GM19452 (cell line): ENCODE data around the gene CCM2.

Experiments
- ATAC-seq: cut with Tn5 transposase; IDR thresholded peaks from one replicate; pipeline ENCODE4 v1.9.1; 2021; ENCODE audit not compliant: unreplicated experiment

Gene CCM2

DNA sequence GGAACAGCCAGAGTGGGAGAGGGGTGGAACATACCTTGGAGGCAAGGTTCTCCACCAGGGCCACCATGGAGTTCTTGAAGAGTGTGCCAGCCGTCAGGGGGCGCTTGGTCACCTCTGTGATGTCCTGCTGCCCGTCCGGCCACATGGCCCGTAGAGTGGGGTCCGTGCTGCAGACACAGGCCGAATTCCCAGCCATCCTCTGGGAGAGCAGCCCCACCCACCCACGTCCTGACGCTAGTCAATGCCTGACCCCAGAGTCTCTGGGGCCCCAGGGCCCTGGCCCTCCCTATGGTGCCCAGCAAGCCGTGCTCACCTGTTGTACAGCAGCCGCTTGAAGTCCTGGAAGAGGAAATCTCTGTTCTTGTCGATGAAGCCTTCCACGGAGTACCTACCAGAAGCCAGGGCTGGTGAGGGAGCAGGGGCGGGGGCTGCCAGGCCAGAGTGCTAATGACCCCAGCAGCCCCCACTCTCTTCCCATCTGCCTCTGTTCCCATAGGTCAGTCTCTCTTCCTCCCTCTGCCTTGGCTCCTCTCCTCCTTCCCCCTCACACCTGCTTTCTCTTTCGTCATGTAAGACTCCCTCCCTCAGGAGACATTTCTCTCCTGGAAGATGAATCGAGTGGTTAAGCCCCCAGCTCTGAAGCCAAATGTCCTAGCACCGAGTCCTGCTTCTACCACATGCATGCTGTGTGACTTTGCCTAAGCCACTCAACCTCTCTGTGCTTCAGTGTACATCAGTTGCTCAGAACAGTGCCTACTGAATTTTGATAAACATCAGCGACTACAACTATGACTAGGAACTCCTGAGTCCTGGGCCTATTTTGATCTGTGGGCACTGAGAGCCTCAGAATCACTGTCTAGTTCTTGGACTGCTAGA lies 32.2 kb upstream of the CCM2 start:
- ATAC-seq = no peak

DNA sequence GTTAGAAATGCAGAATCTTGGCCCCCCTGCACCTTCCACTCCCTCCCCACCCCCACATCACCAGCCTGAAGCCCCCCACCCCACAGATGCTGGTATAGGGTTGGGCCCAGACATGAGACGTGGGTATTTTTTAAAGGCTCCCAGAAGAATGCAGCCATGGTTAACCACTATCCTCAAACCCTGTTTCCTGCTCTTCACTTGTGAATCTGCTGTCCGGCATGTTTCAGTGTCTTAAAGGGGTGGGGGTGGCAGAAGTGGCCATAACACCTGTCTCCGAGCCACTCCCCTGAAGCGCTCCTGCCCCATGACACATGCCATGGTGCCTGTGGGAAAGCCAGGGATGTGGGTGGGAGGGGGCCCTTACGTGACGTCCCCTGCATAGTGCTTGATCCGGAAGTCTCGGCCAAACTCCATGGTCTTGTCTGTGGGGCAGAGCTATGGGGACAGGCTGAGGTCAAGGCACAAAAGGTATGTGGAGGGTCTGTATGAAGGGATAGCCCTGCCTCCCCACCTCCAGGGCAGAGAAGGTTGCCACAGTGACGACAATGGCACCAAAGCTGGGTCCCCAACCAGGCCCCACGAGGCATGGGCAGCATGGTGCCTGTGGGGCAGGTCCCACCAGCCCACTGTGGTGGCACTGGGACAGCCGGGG lies 30.8 kb upstream of the CCM2 start:
- no peak for ATAC-seq

DNA sequence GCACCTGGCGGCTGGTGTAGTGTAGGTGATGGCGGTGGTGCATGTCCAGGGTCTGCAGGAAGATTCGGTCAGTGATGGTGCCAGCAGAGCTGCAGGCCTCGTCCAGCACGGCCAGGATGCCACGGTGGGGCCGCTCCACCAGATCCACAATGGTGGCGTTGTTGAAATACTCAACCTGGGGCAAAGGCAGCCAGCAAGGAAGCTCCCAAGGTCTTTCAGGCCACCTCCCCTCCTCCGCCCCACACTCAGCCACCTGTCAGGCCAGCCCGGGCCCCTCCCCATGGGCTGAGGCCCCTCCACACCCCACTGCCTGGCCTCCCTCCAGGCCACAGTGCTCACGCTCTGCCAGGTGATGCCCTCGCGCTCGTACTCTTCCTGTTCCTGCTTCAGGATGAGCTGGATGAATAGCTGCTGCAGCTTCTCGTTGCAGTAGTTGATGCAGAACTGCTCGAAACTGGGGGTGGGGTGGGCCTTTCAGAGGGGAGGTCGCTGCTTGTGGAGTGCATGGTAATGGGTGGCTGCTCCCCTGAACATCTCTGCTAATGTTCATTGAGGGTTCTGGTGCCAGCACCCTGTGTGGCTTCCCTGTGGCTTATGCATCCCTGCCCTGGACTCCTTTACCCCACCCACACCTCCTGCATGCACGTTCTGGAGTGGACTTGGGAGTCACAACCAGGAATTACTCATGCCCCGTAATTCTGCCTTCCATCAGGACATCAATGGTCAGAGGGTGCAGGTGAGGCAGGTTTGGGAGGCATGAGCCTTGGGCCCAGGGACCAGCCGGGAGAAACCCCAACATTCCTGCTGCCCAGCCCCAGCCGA lies 30.1 kb upstream of the CCM2 start:
- ATAC-seq = no peak

DNA sequence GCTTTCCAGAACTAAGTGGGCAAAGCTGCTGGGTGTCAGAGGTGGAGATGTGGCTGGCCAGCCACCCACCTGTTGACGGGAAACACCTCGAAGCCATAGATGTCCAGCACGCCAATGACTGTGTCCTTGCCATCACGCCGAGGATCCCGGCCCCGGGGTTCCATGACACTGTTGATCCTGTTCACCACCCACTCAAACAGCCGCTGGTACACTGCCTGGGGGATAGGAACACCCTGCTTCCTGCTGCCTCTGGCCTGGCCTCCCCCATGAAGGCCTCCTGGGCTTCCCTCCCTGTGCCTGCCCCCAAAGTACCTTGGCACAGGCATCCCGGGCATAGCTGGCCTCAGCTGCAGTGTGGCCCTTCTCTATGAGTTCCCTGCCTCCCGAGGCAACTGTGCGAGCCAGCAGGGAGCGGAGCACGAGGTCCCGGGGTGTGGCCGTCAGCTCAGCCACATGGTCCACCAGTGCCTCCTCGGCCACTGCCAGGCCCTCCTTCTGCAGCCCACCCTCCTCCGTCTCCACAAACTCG lies 29.4 kb upstream of the CCM2 start:
- ATAC-seq = no peak

DNA sequence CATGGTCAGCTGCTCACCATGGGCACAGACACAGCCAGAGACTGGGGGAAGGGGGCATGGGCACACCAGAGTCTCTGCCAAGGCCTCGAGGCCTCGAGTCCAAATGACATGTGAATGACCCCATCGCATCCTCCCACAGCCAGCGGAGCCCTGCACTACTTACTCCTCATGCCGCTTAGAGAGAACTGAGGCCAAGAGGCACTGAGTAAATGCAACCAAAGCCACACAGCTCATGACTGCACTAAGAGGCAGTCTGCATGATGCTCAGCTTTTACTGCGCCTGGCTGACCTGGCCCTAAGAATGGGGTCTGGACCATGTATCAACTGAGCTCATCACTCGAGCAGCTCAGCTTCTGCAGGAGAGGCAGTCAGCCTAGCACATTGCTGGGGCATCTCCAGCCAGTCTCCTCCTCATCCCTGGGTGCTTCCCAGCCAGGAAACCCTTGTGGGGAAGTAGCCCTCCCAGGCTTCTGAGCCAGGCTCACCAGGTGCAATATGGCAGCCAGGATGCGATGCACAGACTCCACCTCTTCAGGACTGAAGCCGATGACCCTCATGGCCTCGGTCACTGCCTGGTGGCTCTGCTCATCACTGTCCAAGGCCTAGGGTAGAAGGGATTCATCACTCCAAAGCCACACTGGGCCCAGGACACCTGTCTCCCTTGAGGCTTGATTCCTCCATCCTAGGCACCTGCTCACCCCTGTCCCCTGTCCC lies 28.7 kb upstream of the CCM2 start:
- ATAC-seq = no peak

DNA sequence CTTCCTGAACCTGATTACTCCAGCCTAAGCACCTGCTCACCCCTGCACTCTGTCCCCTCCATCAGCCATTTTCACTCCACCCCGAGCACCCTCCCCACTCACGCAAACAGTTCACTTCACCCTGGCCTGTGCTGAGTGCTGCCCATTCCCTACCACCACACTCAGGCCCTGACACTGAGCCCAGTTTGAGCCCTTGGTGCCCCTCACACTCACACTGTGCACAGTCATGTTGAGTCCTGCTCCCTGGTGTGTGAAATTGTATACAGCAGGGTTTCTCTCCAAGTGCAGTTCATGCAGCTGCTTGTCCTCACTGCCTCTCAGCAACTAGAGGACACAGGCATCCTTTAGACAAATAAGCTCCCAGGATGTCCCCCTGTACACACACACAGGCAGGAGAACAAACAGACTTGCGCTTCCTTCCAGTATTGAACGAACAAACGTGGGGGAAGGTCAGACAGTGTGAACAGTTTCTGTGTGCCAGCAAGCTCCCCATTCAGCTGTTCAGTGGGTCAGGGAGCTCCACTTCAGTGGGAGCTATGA lies 28.0 kb upstream of the CCM2 start:
- ATAC-seq = no peak

DNA sequence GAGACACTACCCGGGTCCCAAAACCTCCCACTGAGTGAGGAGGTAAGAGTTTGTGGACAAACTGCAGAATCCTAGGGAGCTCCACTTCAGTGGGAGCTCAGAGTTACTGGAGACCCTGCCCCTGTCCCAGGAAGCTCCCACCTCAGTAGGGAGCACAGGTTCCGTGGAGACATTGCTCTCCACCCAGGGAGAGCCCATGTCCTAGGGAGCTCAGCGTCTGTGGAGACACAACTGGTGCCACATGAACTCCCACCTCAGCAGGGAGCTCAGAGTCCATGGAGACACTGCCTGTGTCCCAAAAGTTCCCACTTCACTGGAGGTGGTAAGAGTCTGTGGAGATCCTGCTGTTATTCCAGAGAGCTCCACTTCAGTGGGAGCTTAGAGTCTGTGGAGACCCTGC lies 27.4 kb upstream of the CCM2 start:
- no peak for ATAC-seq

DNA sequence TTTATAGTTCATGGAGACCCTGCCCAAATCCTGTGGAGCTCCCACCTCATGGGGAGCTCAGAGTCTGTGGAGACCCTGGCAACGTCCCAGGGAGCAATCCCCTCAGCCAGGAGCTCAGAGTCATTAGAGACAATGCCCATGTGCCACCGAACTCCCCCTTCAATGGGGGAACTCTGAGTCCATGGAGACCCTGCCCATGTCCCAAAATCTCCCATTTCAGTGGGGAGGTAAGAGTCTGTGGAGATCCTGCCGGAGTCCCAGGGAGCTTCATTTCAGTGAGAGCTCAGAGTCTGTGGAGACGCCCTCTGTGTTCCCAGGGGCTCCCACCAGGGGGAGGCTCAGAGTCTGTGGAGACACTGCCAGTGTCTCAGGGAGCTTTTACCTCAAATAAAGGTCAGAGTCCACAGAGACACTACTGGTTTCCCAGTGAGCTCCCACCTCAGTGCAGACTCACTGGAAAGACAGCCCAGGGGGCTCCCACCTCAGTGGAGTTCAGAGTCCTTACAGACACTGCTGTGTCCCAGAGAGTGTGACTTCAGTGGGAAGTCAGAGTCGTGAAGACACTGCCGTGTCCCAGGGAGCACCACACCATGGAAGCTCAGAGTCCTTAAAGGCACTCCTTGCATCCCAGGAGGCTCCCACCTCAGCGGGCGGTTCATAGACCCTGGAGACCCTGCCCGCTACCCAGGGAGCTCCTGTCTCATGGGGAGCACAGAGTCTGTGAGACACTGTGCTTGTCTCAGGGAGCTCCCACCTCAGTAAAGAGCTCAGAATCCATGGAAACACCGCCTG lies 26.2 kb upstream of the CCM2 start:
- ATAC-seq = no peak

DNA sequence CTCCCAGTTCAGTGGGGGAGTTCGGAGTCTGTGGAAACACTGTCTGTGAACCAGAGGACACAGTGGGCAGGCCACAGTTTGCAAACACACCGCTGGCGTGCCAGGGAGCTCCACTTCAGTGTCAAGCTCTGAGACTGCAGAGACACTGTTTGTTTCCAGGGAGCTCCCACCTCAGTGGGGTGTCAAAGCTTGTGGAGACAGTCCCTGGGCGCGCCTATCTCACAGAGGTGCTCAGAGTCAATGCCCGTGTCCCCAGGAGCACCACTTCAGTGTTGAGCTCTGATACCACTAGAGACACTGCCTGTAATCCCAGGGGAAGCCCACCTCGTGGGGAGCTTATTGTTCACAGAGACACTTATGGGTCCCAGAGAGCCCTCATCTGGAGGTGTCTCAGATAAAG lies 25.5 kb upstream of the CCM2 start:
- no peak for ATAC-seq

DNA sequence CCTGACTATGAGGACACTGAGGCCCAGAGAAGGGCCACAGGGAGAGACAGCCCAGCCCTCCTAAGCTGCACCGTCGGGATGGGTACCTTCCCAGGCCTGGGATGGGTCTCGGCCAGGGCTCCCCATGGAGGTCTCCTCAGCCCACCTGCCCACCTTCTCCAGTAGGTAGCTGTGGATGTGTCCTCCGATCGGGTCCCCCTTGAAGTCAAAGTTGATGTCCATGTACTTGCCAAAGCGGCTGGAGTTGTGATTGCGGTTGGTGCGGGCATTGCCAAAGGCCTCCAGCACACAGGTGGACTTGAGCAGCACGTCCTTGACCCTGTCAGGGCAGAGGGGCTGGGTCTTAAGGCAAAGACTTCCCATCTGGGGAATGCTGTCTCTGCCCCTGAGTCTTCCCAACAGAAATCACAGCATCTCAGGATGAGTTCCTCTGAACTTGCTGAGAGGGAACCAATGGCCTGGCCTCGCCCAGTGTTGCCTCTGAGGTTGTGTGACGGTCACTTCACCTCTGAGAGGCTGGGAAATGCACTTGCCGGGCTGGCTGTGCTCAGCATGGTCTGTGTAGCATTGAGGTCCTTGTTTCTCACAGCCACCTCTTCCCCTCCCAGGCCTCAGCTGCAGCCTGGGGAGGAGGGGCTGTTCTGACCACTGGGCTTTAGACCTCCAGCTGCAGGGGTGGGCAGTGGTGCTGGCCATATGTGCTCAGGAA lies 24.5 kb upstream of the CCM2 start:
- no peak for ATAC-seq

DNA sequence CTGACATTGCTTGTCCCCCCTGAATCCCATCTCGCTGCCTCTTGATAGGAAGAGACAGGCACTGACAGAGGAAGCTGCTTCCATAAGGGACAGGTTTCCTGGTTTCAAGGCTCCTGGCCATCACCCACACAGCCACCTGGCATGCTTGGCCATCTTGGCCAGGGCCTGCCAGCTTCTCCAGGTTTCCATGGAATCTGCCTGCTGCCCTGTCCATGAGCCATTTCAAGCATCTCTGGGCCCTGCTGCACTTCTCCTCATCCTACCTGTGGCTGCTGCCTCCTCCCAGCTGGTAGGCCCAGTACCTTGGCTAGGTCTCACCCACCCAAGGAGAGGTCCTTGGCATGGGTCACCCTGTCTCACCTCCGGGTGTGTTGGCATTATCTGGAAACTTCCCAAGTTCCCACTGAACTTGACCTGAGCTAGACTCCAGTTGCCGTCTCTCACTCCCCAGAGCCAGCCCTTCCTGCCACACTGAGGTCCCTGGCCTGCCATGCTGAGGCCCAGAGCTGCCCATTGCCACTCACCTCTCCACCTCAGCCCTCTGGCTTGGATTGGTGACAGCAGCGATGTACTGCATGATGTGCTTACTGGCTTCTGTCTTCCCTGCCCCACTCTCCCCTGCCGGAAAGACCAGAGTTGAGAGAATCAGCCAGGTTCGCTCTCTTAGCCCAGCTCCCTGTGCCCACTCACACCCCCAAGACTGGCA lies 23.8 kb upstream of the CCM2 start:
- ATAC-seq = no peak

DNA sequence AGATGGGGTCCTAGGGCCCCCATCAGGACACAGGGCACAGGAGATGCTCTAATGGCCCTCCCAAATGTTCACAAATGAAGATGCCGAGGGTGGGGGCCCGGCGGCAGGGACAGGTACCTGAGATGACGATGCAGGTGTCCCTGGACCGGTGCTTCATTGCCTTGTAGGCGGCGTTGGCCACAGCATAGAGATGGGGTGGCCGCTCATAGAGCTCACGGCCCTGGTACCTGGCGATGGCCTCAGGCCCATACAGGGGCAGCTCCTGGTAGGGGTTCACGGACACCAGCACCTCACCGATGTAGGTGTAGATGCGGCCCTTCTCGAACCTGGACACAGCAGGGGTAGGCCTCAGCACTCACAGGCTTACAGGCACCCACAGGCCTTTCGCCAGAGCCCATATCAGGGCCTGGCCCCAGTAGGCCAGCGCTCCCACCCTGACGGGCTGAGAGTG lies 23.2 kb upstream of the CCM2 start:
- ATAC-seq = no peak

DNA sequence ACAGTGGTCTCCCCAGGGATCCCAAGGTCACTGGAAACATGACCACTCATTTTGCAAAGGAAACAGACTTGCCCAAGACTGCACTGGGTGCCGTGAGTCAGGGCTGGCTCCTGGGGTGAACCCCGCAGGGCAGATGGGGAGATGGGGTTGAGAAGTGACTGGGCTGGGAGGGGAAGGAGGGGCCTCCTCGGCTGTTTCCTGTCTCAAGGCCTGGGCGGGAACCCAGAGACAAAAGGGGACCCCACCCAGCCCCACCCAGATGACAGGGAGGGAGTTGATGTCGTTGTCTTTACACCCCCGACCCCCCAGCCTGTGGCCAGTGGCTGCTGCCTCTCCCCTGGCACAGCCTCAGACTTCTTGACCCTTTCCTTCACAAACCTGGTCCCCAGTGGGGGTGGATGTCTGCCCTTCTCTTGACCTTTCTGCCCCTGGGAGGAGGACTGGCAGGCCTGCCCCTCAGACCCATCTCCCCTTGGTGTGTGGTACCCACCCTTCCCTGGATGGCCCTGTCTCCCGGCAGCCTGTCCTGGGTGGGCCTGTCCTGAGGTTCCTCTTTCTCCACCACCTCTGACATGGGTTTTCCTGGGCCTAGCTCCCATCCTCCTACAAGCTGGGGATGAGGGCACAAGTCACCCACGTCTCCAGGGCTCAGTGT lies 22.6 kb upstream of the CCM2 start:
- no peak for ATAC-seq

DNA sequence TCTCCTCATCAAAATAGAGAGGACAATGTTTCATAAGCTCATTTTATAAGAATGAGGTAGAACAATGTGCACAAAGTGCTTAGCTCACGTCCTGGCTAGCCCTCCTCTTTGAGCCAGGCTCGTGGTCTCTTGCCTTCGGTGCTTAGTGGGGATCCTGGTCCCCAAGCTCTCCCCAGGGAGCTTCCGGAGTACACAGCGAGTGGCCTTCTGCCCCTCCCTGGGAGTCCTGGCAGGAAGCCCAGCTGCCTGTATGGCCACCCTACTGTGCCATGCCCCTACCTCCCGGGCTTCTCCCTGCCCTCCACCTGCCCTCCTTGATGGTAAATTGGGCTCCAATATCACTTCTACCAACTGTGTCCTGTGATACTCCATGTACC lies 22.1 kb upstream of the CCM2 start:
- ATAC-seq = no peak

DNA sequence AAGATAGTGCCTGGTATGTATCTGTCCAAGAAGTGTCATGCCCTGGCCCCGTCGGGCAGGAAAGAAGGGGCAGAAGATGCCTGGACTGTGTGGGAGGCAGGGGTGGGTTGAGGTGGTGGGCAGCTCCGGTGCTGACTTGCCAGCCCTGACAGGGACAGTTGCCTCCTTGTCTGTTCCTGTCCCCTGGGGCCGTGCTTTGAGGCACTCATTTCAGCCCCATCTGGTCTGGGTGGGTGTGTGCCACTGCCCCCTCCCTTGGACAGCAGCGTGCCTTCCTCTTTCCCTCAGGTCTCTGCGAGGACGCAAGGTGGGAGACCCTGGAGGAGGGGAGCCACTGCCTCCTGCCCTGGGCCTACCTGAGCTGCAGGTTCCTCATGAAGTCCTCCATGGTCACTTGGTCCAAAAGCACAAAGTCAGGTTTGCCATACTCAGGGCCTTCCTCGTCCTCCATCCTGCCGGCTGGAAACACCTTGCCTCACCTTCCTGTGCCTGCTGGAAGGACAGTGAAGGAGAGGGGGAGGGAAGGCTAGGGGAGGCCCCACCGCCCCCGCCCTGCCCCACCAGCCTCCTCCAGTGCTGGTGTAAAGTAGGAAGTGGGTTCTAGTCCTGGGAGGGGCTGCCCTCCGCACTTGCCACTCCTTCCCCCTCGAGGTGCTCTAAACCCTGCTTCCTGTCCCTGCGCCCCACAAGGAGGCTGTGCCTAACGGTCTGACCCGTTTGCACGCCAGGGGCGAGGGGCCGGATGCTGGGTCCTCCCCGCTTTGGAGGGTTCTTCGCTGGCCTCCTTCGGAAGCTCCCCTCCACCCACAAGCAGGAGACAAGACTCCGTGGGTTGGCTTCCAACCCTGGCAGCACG lies 21.3 kb upstream of the CCM2 start, which contains the start of gene MYO1G:
Gene MYO1G, minus strand, starts transcription at position 505 of the 856 bp plus-strand sequence. Its CDS starts 54 bp downstream, at position 451.
- ATAC-seq = peak; percentile 63

DNA sequence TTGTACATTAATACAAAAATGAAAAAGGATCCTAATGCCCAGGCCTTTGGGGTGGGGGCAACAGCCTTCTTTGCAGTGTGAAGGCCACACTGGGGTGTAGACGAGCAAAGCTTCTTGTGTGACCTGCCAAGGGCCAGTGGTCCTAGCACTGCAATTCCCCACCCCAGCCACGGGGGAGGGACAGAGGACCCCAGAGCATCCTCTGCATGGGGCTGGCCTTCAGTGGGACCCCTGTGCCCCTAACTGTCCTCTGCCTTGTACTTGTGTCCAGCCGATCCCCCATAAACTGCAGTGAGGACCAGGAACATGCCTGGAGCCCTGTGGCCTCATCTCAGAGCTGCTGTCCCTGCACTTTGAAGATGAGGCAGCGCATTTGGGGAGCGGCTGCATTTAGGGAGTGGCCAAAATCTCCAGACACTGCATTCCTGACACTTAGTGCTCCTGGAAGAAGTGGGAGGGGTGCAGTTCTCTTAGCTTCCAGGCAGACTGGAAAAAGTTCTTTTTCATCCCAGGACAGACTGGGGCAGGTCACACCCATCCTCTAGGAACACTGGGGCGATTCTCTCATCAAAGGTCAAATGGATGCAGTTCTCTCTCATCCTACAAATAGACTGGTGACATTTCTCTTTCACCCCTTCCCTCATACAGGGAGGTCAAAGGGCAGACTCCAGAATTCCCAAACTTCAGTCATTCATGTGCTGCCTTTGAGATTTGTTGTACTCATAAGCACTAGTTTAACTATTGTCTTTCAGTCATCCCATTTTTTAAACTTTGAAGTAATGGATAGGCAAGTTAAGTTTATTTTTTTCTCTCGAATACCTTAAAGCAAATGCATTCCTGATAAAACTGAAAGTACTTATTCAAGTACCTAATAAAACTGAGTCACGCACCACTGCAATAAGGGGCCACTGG lies 20.3 kb upstream of the CCM2 start:
- peak; percentile 13 for ATAC-seq
